HuH-7.5 (cell line): ENCODE measurements around the gene AP3D1.

ENCODE experiments used
- DNase-seq: peaks from one replicate; pipeline ENCODE4 v3.0.0; 2011; ENCODE audit warnings: low spot score

The AP3D1 gene

DNA sequence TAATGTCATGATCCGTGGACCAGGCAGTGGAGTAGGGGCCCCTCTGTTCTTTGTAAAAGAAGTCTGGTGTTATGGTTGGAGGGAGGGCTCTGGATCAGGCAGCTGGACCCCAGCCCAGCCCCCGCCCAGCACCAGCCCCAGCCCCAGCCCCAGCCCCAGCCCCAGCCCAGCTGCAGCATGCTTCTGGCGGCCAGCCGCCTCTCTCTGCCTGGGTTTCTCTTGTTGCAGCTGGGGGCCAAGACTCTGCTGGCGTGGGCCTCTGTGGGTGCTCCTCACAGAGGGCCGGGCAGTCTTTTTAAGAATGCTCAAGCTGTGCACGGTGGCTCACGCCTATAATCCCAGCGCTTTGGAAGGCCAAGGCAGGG lies 30.2 kb upstream of the AP3D1 start:
- DNase-seq, result no peak

DNA sequence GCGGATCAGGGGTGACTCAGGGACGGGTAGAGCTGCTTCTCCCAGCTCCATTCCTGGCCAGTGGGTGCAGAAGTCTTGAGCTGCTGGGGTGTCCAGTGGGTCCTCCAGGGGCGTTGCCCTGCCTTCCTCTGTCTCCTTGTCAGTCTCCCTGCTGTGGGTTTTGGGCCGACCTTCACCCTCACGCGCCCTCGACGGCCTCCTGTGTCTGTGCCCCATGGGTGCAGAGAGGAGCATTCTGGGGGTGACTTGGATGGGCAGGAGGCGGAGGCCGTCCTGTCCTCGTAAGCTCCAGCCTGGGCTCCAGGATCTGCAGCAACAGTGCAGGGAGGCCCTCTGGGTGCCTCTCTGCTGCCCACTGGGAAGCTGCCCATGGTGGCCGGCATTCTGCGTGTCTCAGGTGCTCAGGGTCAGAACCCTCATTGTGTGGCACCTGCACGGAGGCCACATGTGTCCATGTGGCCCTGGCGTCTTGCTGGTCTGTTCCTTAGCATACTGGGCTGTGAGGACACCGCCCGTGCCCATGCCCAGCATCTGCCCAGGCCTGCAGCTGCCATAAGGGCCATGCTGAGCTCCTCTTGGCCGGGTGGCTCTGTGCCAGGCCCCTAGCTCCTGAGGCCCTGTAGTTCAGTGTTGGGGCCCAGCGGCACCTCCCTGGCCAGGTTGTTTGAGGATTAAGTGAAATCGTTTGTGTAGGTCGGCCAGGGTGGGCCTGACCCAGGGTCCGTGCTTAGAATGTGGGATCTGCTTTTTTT lies 29.7 kb upstream of the AP3D1 start:
- DNase-seq, result no peak

DNA sequence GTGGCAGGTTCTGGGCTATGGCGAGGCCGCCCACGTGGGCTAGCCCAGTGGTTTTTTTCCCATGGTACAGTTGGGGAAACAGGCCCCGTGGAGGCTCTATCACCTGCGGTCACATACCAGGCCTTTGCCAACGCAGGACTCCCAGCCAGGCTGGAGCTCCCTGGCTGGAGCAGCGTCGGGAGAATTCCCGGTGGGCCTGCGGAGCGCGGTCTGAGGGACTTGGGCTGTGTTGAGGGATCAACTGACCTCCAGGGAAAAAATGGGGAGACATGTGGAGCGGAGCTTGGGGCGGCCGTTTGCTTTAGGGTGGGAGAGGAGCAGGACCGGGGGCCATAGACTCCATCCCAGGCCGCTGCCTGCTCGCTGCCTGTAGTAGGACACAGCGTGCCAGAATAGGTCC lies 28.7 kb upstream of the AP3D1 start:
- DNase-seq, result no peak

DNA sequence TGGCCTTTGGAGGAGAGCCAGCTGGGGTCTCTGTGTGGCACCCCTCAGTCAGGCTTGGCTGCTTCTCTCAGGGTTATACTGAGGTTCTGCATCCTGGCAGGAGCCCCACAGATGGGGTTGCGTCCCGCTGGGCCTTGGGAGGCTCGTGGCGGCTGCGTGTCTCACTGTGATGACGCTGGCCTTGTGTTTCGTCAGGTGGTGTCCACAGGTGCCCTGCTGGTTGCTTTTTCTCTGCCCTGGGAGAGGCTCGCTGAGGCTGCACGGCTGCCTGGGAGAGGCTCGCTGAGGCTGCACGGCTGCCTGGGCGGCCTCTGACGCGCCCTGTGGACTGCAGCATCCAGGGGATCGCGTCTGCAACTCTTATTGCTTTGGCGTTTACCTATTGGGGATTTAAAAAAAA lies 27.7 kb upstream of the AP3D1 start:
- no peak for DNase-seq

DNA sequence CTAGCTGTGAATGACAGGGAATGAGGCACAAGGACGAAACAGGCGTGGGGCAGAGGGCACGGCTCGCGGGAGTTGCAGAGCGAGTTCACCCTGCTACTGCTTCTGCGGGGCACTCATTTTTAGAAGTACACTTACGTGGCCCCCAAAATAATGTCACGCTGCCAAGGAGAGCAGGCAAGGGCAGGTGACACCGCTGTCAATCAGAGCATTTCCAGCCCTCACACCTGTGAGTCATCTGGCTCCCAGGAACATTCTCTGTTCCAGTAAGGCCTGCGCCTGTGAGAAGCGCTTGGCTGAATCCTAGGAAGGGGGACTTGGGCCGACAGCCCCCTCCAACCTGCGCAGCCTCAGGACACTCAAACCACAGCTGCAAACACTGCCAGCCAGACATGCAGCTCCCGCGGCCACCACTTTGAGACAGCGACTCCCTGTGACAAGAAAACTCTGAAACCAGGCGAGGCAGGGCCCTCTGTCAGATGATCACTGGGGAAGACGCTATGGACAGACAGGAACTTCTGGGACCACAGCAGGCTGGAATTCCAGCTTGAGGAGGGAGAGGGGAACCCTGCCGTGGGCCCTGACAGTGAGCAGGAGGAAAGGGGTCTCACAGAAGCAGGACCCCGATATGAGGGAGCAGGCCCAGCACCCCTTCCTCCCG lies 25.1 kb upstream of the AP3D1 start:
- DNase-seq, result no peak

DNA sequence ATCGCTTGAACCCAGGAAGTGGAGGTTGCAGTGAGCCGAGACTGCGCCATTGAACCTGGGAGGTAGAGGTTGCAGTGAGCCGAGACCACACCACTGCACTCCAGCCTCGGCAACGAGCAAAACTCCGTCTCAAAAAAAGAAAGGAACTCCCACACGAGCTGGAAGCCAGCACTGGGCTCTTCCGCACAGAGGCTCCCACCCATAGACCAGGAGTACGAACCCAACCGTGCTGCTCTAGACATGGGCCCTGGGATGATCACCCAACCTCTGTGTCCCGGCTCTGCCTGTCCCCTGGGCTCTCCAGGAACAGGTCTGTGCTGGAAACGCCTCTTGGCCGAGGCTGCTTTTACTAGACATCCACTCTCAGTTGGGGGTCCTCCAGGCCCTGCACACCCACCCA lies 24.4 kb upstream of the AP3D1 start:
- no peak for DNase-seq

DNA sequence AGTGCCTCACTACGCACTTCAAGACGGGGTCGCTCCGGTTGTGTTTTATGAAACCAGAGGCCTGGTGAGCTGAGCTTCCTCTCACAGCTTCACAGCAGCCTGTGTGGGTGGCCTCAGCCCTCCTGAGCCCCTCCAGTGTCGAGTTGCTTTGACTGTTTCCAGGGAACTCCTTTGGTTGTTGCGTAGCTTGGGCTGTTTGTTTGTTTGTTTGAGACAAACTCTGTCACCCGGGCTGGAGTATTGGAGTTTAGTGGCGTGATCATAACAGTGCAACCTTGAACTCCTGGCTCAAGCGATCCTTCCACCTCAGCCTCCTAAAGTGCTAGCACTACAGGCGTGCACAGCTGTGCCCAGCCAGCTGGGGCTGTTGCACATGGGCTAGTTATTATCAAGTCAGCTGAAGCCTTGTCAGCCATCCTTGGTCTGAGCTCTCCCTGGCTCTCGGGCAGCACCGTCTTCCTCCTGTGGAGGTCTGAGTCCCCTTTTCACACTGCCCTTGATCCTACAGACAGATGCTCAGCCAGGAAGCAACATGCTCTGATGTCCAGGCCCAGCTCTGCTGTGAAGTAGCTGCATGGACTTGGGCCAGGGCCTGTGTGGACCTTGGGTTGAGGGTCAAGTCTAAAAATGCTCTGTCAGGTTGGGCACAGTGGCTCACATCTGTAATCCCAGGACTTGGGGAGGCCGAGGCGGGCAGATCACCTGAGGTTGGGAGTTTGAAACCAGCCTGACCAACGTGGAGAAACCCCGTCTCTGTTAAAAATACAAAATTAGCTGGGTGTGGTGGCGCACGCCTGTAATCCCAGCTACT lies 22.6 kb upstream of the AP3D1 start:
- DNase-seq, result no peak

DNA sequence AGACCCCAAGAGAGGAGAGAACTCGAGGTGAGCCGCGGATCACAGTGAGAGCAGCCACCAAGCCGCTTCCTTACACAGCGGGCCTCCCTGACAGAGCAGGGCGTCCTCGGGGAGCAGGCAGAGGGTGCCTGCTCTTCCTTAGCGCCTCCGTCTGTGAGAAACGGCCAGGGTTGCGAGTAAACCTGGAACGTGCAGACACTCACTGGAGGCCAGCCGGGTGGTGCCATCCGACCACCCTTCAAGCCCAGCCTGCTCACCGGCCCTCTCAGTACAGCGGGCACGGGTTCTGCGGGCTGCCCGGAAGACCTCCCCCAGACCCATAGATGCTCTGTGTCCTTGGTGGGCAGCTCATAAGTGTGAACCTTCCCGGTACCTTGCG lies 22.0 kb upstream of the AP3D1 start:
- DNase-seq, result no peak

DNA sequence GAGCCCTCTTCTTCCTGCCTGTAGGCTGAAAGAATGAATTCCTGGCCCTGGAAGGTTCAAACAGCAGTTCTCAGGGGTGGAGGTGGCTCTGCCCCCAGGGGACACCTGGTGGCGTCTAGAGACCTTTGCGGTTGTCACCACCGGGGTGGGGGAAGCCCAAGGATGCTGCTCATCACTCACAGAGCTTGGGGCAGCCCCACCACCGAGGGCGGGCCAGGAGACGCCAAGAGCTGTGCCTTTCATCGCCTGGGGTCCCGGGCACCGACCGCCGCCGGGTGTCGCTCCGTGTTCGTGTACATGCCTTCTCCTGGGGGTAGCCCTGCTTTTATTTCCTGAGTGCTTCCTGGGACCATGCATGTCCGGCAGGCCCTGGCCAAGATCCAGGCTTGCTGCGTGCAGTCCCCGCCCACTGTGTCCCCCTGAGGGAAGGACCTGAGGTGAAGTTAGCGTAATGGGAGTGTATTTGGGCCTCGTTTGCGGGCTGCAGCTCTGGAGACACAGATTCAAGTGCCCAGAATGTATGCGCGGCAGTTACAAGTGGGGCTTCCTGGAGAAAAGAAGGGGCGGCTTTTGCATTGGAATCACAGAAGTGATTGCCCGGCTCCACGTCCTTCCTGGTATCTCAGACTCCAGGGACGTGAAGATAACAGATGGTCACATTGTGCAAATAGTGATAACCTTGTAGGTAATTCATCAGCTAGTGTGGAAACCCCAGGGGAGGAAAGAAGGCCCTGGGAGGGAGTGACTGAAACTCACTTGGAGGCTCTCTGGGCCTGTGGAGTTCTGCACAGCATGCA lies 20.2 kb upstream of the AP3D1 start:
- DNase-seq, result peak; percentile 81

DNA sequence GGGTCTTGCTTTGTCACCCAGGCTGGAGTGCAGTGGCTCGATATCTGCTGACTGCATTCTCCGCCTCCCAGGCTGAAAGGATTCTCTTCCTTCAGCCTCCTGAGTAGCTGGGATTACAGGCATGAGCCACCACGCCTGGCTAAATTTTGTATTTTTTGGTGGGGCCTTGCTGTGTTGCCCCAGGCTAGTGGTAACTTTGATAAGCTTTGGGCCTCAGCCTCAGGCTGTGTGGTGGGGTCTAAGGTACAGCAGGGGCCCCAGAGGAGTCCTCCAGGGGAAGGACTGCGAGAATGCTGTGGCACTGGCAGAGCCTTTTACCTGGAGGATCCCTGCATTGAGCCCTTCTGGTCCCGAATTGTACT lies 19.6 kb upstream of the AP3D1 start:
- no peak for DNase-seq

DNA sequence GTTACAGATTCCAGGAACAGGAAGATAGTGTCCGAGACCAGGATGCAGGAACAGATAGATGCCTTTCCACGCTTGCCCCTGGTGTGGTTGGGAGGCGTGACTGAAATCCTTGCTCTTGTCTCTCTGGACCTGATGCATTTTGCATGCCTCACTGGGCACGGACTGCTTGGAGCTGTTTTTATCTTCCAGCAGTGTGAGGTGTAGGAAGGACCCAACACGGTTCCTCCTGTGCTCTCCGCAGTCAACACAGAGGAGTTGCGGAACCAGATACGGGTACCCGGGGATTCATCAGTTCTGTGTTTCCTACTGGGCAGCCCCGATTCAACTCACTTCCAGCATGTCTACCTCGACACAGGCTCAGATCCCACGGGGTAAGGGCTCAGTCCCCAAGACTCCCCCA lies 18.9 kb upstream of the AP3D1 start:
- DNase-seq, result no peak

DNA sequence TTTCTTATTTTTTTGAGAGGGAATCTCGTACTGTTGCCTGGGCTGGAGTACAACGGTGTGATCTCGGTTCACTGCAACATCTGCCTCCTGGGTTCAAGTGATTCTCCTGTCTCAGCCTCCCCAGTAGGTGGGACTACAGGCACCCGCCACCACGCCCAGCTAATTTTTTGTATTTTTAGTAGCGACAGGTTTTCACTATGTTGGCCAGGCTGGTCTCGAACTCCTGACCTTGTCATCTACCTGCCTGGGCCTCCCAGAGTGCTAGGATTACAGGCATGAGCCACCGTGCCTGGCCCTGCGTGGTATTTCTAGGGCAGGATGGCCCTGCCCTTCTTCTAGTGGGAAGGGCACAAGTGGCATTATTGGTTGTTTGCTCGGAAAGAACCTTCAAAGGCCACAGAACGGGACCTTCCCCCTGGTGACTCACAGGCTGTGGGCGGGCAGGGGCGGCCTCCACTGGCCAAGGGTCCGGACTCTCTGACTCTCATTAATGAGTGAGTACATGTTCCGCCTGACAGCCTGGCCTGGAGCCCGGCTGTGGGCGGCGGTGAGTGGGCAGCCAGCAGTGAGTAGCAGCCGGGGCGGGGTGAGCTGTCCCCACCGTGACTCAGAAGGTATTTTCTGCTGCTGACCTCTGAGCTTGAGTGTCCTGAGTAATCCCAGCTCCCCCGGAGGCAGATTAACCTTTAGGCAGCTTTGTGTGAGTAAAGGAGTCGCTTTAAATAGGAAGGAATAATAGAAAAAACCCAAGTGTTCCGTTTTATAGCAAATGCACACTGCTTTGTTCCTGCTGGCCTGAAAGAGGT lies 17.5 kb upstream of the AP3D1 start:
- DNase-seq, result peak; percentile 94

DNA sequence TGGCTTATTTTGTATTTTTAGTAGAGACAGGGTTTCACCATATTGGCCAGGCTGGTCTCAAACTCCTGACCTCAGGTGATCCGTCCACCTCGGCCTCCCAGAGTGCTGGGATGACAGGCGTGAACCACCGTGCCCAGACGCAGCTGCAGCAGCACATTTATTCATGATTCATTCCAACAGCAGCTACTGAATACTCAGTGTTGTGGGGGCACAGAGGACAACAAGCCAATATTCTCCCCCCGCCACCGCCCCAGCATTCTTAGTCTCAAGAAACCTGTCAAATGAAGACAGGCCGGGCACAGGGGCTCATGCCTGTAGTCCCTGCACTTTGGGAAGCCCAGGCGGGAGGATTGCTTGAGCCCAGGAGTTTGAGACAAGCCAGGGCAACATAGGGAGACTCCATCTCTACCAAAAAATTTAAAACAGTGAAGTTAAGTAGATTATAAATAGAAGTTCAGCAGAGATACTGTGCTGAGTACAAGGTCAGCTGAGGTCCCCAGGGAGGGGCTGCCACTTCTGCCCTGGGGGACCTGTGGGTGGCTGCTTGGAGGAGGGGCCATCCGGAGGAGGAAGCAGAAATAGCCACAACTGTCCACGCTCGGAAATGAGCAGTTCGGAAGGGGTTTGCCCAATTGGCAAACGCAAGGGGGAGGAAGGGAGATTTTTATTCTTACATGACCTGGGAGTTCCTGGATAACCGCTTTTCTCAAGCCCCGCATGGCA lies 16.7 kb upstream of the AP3D1 start:
- no peak for DNase-seq

DNA sequence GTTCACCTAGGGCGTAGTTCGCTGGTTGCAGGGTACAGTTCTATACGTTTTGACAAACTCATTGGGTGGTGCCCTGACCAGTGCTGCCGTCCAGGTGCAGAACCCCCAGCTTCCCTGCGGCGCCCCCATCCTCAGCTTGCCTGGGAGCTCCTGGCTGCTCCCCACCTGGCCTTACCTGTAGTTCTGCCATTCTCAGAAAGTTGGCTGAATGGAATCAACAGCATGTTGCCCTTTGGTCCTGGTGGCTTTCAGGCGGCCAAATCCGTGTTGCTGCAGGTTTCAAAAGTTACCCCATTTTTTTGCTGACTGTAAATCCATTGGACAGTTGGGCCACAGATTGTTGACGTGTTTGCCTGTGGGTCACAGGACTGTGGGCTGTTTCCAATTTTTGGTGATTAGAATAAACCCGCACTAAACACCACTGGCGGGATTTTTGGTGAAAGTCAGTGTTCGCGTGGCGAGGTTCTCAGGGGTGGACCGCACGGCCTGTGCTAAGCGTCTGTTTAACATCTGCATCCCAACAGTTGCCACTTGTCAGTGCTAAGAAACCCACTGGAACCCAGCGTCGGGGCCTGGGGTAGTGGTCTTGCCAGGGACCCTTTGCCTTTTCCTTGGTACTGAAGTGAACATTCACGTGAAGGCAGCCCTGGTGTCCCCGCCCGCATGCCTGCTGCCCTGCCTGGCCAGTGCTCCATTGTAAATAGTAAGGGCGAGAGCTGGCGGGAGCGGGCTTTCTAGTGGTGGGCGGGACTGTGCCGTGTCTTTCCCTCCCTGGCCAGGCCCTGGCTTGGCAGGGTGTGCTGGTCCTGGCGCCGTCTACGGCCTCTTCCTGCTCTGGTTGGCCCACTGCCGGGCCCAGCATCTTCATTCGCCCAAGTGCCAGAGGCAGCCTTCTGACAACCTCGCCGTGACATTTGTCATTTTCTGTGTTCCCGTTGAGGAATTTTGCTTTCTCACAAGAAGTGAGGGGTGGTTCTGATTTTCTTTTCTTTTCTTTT lies 15.7 kb upstream of the AP3D1 start:
- no peak for DNase-seq

DNA sequence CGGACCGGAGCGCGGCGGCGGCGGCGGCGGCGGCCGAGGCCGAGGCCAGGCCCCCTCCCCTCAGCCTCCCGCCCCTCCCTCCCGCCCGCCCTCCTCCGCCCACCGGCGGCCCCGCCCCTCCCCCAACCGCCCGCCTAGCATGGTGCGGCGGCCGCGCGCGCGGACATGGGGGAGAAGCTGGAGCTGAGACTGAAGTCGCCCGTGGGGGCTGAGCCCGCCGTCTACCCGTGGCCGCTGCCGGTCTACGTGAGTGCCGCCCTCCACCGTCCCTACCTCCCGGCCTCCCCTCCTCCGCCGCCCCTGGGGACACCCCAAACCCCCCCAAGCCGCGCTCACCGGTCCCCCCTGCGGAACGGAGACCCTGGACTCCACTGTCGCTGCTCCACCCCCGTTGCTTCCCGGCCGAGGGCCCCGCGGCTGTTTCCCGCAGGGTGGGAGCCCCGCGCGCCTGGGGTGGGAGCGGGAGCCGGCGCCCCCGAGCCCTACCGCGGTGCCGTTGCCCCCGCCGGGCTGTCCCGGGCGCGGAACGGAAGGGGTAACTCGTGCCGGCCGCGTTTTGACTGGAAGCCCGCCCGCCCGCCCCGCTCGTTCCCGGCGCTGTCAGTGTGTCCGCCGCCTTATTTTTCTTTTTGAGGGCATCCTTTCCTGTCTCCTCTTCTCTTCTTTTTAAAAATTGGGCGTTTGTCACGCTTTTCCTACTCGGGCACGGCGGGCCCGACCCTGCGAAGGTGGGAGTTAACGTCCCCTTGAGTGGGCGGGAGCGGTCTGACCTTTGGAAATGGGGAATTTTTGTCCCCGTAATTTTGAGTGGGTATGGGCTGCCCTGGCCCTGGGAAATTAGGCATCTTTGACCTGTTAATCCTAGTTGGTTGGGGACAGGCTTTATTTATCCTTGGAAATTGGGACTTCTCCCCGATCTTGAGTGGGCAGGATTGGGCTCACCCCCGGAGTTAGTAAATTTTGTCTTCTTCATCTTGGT lies 12.9 kb upstream of the AP3D1 start:
- DNase-seq, result peak; percentile 73

DNA sequence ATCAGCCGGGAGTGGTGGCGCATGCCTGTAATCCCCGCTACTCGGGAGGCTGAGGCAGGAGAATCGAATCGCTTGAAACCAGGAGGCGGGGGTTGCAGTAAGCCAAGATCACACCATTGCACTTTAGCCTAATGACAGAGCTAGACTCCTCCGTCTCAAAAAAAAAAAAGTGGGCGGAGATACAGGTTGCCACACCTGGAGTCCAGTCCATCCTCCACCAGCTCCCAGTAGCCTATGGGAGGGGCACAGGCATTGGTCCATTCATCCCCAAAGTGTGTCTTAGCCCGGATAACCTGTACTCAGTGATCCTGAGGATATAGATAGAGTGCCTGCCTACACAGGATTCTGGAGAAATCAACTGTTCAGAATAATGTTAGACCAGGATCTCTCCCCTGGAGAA lies 9.0 kb upstream of the AP3D1 start:
- no peak for DNase-seq

DNA sequence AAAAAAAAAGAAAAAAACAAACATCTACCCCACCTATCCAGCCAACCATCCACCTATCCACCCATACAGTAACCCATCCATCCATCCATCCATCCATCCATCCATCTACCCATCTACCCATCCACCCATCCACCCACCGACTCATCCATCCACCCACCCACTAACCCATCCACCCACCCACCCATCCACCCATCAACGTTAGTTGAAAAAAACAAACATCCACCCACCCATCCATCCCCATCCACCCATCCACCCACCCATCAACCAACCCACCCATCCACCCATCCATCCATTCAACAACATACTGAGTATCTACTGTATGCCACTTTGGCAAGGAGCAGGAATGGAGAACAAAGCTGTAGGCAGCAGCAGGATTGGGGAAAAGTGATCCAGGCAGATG lies 6.1 kb upstream of the AP3D1 start:
- no peak for DNase-seq

DNA sequence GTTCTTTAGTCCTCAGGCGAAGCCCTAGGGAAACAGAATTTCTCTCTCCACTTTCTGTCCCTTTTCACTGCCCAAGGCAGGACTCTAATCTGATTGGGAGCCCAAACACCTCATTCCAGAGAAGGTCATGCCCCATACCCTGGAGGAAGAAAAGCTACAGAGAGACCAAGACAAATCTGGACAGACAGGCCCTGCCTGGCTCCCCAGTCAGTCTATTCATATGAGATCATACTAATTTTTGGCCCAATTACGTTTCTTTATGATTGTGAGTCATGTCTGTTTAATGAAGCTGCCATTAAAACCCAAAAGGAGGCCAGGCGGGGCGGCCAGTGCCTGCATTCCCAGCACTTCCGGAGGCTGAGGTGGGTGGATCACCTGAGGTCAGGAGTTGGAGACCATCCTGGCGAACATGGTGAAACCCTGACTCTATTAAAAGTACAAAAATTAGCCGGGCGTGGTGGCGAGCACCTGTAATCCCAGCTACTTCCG lies 3.3 kb upstream of the AP3D1 start:
- no peak for DNase-seq
